ENCODE results near the gene GRM4.

Gene GRM4

DNA sequence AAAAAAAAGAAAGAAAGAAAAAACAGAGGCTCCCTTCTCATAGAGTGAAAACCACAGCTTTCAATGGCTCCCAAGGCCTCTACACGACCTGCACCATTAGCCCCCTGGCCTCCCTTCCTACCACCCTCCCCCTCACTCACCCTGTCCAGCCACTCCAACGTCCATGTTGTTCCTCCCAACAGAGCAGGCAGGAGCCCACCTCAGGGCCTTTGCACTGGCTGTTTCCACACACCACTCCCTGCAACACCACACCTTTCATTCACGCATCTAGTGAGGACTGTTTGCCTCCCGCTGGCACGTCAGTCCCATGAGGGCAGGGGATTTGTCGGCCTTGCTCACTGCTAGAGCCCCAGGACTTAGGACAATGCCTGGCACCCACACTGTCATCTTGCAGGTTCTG lies 39.5 kb downstream of the GRM4 start:
- no peak for DNase-seq

DNA sequence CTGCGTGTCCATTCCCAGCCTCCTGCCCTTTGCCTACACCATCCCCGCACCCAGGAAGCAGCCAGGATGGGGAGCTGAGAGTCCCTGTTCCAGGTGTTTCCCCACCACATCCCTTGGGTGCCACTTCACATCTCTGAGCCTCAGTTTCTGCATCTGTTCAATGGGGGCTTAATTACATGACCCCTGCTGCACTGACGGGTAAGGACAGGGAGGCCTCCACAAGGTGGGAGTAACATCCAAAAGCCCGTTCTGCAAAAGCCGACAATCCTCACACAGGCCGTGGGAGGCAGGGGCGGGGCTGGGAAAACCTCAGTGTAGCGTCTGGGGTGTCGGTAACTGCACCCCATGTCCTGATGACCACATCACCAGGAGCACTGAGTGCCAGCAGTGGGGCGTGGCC lies 41.3 kb downstream of the GRM4 start:
- no peak for DNase-seq

GRCh38 chr6:34104186-34104585 lies 41.7 kb downstream of the GRM4 start:
- DNase-seq: no peak

DNA sequence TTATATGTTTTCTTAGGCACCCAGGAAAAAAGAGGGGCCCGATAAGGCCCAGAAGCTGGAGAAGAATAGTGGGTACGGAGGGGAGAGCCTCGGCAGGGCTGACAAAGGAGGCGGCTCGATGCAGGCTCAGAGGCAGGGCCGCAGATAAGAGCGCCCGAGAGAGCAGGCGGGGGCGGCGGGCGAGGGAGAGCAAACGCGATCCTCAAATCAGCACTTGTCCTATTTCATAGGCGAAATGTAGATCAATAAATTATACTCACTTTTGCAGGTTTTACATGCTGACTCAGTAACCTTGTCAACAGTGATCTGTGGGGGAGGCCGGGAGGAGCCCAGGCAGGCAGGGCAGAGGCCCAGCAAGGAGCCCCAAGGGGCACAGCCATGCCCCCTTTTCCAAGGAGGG lies 42.6 kb downstream of the GRM4 start:
- DNase-seq: no peak

GRCh38 chr6:34102696-34103095 lies 43.2 kb downstream of the GRM4 start:
- no peak for DNase-seq

DNA sequence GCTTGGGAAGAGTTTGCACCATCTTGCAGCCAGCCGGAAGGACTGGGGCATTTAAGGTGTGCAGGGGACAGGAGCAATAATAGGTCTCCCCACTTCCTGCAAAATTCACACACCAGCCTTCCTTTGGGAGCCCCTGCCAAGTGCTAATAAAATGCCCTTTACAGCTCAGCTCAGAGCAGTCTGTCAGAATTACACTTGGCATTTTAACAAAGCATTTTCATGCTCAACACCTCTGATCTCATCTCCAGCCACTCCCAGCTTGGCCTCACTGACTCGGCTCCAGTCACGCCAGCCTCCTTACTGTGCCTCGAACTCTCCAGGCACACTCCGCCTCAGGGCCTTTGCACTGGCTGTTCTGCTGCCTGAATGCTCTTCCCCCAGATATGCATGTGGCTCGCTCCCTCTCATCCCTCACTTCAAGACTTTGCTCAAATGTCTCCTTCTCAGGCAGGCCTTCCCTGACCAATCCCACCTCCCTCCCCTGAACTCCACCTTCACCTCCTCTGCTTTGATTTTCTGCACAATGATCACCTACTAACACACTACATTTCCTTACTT lies 43.7 kb downstream of the GRM4 start:
- no peak for DNase-seq

- DNase-seq: no peak
Measured at GRCh38 chr6:34100788-34101187, 45.1 kb downstream of the GRM4 start.

DNA sequence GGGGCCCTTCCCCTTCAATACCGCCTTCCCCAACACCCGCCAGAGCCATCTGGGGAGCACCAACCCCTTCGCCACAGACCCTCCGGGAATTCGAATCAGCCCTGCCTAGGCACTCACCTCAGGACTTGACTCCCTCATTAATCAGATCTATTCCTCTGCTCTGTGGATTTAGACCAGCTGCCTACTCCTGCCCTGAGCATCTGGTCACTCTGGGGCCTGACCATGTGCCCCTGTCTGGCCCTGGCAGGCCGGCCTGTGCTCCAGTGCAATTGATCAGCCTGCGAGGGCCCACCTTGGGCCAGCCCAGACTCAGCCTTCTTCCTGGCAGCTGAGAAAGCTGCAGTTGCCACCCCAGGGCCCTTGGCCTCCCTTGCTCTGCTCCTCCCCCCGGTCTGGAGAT lies 46.0 kb downstream of the GRM4 start:
- DNase-seq: no peak

DNA sequence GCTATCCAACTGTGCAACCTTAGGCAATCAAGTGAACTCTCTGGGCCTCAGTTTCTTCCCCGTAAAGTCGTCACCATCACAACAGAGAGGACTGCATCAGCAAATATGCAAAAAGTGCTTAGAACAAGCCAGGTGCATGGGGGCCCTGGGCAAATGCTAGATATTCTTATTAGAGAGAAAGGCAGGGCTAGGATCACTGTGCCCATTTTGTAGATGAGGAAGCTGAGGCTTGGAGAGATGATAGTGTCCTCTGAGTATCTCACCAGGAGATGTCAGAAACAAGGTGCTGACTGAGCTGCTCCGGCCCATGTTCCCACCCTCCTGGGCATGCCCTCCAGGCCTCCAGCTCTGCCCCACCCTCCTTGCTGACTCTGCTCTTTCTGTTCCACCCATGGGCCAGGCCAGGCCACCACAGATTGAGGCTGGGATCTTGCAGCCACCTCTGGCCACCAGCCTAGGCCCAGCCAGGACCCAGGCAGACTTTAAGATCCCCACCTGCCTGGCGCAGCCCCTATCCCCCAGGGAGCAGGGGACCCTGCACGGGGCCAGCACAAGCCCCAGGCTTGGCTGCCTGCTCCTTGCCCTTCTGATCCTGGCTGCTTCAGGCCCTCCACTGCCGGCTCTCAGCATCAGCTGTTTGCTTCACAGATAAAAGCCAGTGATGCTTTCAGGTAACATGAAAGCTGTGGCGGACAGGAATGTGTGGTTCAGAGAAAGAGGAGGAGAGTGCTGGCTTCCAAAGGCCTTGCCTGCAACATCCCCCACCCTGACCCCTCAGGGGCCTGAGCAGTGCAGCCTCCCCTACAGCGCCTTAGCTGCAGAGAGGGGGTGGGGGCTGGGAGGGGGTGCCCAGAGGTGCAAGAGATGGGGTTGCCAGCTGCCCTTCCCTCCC lies 47.6 kb downstream of the GRM4 start:
- no peak for DNase-seq

- no peak for DNase-seq
Measured at GRCh38 chr6:34096814-34097213, 49.1 kb downstream of the GRM4 start.

- no peak for DNase-seq
Measured at GRCh38 chr6:34096193-34096592, 49.7 kb downstream of the GRM4 start.

- DNase-seq: peak; percentile 9
Measured at GRCh38 chr6:34095741-34096140, 50.1 kb downstream of the GRM4 start.

DNA sequence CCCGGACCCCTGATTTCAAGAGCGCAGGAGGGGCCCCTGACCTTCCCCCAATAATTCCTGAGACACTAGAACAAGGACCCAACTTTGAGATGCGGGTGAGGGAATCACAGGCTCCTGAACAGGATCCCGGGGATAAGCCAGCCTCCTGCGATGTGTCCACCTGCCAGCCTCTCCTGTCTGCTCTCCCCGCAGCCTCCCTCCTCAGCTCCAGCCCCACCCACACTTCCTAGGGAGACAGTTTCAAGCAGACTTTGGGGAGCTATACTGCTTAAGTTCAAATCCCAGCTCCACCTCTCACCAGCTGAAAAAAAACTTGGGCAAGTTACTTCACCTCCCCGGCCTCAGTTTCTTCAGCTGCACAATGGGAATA lies 50.8 kb downstream of the GRM4 start:
- no peak for DNase-seq

- peak; percentile 30 for DNase-seq
Measured at GRCh38 chr6:34094474-34095135, 51.3 kb downstream of the GRM4 start.

DNA sequence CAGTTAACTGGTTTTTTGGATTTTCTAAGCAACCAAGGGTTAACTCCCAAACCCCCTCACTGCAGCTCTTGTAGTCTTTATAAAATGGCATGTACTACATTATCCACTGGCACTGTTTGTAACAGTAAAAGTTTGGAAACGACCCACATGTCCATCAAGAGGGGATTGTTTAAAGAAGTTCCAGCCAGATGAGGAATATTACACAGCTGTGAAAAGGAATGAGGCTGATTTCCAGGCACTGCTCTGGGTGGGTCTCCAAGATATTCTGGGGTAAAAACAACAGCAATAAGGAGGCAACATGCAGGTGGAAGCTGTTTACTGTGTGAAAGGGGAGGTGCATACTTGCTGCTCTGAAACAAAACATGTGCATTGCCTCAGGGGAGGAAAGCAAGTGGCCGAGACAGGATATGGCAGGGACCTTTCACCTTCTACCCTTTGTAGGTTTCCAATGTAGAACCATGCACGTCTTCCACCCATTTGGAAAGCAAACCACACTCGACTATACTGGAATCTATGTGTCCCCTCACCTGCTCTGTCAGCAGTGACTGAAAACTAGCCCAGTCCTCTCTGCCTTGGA lies 51.9 kb downstream of the GRM4 start:
- no peak for DNase-seq

DNA sequence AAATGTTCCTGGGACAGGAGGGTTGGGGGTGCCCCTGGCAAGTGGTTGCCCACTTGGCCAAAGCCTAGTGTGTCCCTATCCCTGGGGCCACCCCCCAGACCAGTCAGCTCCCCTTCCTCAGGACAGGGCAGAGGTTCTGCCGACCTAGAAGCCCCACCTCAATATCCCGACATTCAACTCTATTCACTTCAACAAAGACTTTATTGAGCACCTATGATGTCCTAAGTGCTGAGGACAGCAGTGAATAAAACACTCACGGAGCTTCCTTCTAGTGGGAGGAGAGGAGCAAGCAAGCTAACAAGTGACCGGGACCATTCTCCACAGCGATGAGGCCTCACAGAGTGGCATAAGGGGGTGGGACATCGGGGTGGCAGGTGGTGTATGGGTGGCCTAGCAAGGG lies 52.7 kb downstream of the GRM4 start:
- DNase-seq: no peak

DNA sequence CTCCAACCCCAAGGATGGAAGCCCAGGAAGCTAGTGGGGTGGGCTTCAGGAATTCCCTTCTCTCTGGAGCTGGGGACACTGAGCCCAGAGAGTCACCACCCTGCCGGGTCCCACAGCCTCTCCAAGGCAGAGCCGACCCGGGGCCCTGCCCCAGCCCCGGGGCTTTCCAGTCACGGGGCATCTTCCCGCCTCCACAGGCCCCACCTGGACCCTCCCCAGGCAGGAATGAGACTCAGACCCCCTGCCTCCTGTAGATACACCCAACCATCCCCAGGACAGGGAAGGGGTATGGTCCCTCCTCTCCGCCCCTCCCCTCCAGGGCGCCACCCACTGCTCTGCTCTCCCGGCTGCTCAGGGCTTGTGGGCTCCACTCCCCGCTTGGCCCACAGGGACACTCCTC lies 53.3 kb downstream of the GRM4 start:
- no peak for DNase-seq

- DNase-seq: no peak
Measured at GRCh38 chr6:34090935-34091334, 55.0 kb downstream of the GRM4 start.

GRCh38 chr6:34090529-34090928 lies 55.4 kb downstream of the GRM4 start:
- no peak for DNase-seq

DNA sequence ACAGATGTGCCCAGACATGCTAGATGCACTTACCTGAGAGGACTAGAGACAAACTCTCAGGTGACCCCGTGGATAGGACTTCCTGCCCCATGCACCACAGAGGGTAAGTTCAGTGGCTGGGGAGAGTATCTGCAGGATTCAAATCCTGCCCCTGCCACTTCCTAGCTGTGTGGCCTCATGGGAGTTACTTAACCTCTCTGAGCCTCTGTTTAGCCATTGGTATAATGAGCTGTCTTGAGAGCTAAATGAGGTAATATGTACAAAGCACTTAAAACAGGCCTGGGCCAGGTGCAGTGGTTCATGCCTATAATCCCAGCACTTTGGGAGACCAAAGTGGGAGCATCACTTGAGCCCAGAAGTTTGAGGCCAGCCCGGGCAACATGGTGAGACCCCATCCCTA lies 59.3 kb downstream of the GRM4 start:
- no peak for DNase-seq

DNA sequence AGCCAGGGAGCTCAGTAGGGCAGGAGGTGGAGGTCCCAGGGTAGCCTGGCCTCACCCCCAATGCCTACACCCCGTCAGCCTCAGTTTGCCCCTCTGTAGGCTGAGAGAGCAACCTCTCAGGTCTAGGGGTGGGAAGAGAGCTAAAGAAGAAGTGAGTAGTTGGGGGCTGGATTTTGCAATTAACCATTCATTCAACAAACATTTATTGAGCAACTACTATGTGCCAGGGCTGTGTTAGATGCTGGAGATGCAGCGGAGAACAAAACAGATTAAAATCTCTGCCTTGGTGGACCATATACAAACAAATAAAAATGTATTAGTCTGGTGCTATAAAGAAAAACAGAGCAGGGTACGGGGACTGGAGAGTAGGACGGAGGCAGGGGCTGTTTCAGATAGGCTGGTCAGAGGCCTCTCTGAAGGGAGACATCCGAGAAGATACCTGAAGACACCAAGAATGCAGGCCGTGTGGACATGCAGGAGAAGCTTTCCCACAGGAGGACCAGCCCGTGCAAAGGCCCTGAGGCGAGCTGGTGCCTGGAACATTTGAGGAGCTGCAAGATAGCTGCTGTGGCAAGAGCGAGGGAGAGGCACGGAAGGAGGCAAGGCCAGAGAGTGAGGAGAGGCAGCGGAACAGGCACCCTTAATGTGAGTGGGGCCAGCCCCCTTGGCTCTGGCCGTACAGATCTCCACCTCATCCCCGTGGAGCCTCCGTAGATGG lies 60.3 kb downstream of the GRM4 start:
- DNase-seq: no peak

- no peak for DNase-seq
Measured at GRCh38 chr6:34084591-34085290, 61.1 kb downstream of the GRM4 start.
